NCI-H128 (cell line): ENCODE measurements around the gene TINAG.

Experiments used
- DNase-seq: peaks from one replicate; lab custom pipeline; 2025; ENCODE audit not compliant: unreplicated experiment; lab: John Stamatoyannopoulos, UW

The TINAG gene

GRCh38 chr6:54426995-54427394 lies 118.8 kb downstream of the TINAG start:
- no peak for DNase-seq

GRCh38 chr6:54427396-54427937 lies 119.2 kb downstream of the TINAG start:
- no peak for DNase-seq

GRCh38 chr6:54428431-54428830 lies 120.2 kb downstream of the TINAG start:
- DNase-seq, result no peak

GRCh38 chr6:54431466-54431865 lies 123.2 kb downstream of the TINAG start:
- DNase-seq, result no peak
